GM21423 (cell line): ENCODE data around the gene RIPOR2.

Experiments
- ATAC-seq: cut with Tn5 transposase; IDR thresholded peaks from one replicate; pipeline ENCODE4 v1.9.1; 2021; ENCODE audit warnings: mild to moderate bottlenecking, moderate library complexity; ENCODE audit not compliant: unreplicated experiment

The RIPOR2 gene

GRCh38 chr6:24907919-24908649, 27.7 kb downstream of the RIPOR2 start:
- ATAC-seq: no peak

GRCh38 chr6:24906314-24906713, 29.4 kb downstream of the RIPOR2 start:
- no peak for ATAC-seq

GRCh38 chr6:24905483-24905882, 30.3 kb downstream of the RIPOR2 start:
- ATAC-seq: no peak

- ATAC-seq: no peak
Observed at GRCh38 chr6:24903681-24904080, 32.1 kb downstream of the RIPOR2 start.

DNA sequence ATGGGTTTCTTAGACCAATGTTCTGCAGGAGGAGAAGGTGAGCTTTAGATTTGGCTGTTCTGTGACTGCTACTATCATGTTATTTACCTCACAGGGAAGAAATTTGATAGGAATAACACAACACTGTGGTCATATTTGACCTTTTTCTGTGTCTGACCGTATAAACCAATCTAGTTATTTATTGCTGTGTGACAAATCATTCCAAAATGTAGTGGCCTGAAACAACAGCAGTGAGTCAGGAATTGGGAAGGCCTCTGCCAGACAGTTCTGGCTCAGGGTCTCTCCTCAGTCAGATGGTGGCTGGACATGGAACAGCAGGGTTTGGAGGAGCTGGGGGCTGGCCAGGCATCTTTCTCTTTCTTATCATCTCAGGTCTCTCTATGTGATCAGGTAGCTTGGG, 33.0 kb downstream of the RIPOR2 start:
- ATAC-seq: no peak

GRCh38 chr6:24901698-24902328, 33.9 kb downstream of the RIPOR2 start:
- ATAC-seq: no peak

DNA sequence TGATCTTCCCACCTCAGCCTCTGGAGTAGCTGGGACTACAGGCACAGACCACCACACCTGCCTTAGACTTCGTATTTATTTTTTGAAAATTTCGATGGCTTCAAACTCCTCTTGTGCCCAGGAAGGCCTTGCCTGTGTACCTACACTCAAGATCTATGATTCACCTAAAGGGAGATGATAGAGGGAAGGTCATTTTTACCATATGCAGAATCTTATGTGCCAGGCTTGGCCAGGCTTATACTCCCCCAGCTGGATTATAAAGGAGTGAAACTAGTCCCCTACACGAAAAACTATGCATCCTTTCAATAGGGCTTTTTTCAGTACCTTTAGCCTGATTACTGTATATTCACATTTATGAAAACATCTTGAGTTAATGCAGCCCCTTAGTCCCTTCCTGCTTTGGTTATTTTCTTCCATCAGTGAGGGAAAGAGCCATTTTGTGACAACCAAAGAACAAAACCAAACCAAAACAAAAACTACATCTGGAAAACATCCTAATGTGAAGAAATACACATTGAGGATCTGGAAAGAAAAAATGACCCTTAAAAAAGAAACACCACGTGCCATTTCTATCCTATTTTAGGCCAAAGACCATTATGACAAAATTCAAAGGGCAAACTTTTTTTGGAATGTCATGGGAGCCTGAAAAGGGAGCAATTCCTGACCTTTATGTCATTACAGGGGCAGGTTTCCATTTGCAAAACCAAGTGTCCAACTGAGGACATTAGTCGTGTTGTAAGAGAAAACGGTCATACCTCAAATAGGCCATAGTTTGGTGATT, 34.7 kb downstream of the RIPOR2 start:
- ATAC-seq: no peak

- no peak for ATAC-seq
Observed at GRCh38 chr6:24899997-24900325, 35.8 kb downstream of the RIPOR2 start.

- no peak for ATAC-seq
Observed at GRCh38 chr6:24899136-24899996, 36.4 kb downstream of the RIPOR2 start.

DNA sequence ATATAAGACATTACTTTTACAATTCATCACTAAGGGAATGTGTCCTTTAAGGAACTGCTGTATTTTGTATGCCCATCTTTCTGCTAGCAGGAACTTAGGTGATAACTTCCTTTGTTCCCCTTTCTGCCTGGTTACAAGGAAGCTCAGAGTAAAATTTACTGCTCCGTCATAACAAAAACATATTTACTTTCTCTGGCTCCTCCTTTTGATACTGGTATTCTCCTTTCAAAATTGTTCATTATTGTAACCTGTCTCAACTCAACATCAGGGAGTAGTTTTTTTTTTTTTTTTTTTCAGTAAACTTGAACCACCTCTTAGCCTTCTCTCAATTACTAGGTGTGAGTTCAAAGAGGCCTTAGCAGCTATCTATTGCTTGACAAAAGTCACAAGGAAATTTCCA, 37.1 kb downstream of the RIPOR2 start:
- ATAC-seq: no peak

GRCh38 chr6:24897186-24897585, 38.6 kb downstream of the RIPOR2 start:
- no peak for ATAC-seq

DNA sequence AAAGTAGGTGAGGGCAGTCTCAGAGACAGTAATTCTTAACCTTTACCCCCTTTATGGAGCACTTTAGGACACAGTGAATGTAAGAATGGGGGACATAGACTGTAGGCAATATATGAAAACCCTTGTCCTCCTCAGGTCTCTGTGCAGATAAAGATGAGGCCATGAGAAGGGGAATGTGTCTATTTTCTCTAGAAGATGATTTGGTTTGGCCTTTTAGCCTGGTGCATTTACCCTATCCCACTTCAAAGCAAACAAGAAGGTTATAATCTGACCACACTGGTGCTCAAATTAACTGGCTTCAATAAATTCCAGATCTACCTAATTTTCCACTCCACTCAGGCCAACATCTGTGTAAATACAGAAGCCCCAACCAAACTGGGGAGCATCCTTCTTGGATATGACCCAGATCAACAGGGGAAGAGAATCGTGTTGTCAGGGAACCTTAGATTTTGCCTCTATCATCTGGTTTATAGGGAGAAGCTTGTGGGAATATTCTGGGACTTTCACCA, 42.4 kb downstream of the RIPOR2 start:
- no peak for ATAC-seq

- ATAC-seq: no peak
Observed at GRCh38 chr6:24891004-24891403, 44.8 kb downstream of the RIPOR2 start.

DNA sequence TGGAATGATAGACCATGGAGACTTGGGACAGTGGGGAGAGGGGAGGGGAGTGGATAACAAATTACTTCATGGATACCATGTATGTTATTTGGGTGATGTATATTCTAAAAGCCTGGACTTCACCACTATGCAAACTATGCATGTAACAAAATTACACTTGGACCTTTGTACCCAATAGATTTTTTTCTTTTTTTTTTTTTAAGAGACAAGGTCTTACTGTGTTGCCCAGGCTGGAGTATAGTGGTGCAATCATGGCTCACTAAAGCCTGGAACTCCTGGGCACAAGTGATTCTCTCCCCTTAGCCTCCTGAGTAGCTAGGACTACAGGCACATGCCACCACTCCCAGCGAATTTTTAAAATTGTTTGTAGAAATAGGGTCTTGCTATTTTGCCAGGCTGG, 45.3 kb downstream of the RIPOR2 start:
- no peak for ATAC-seq

GRCh38 chr6:24888715-24889370, 46.9 kb downstream of the RIPOR2 start:
- no peak for ATAC-seq

- ATAC-seq: no peak
Observed at GRCh38 chr6:24887545-24888140, 48.1 kb downstream of the RIPOR2 start.

DNA sequence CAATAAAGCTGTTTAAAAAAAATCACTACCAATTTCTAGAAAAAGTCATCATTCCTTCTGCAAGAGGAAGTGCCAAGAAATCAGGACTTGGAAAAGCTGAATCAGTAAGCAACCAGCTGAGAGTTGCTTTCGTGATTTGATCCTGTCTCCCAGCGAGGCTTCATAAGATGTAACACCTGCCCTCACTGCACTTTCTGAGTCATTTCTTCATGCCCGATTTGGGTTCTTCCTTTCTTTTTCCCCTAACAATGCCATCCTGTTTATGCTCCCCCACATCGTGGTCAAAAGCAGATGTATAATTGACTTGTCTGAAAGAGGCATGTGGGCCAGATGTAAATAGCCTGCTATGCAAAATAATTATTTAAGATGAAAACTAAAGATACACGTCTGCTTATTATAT, 52.1 kb downstream of the RIPOR2 start:
- peak; percentile 78 for ATAC-seq

GRCh38 chr6:24882835-24883555, 52.8 kb downstream of the RIPOR2 start:
- no peak for ATAC-seq

DNA sequence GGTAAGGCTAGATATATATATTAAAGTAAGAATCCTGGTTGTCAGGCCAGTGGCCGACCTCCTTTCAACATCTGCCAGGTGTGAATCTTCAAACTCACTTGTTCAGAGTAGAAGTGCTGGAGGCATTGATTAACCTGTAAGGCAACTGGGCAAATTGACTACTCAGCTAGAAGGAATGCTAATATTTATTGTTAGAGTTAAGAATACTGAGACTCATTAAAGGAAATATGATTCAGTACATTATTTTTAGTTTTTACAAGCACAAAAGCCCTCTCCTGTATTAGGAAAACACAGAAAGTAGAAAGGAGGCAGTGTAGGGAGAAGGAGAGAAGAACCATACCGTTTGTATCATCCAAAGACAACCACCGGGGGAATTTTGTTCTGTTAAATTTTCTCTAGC, 53.5 kb downstream of the RIPOR2 start:
- no peak for ATAC-seq
